Left ventricle myocardium inferior (tissue), 1 donor: ENCODE results near the gene NCOA7. TPM values are rescaled to one million over a fixed set of nuclear protein-coding genes. Genes with fewer than 3 reads are reported as not detected.
A peak's percentile ranks its signal among the peaks of the same experiment; 100 is the strongest.

Source experiments
- DNase-seq: peaks from one replicate; pipeline ENCODE4 v3.0.0-alpha.2; 2020
- H3K27ac ChIP-seq: fragments of 200-600 bp; replicated peaks from 2 replicates; pipeline ENCODE4 v1.8.0; 2021
- H3K27me3 ChIP-seq: fragments of 200-600 bp; 2 replicates; pipeline ENCODE4 v1.8.0; 2021; ENCODE audit warnings: low read depth
- H3K36me3 ChIP-seq: fragments of 200-600 bp; 2 replicates; pipeline ENCODE4 v1.8.0; 2021
- H3K4me1 ChIP-seq: fragments of 200-600 bp; 2 replicates; pipeline ENCODE4 v1.8.0; 2021
- H3K4me3 ChIP-seq: fragments of 200-600 bp; 2 replicates; pipeline ENCODE4 v1.8.0; 2021; ENCODE audit warnings: mild to moderate bottlenecking, moderate library complexity
- H3K9me3 ChIP-seq: fragments of 200-600 bp; replicated peaks from 2 replicates; pipeline ENCODE4 v1.8.0; 2021
- intact Hi-C: fragments of 100-400 bp; cut with micrococcal nuclease; formaldehyde crosslinking; loops from one replicate; pipeline ENCODE4 v1.11.0; 2022
- total RNA-seq: library from RNA; stranded (reverse); fragmentation: NEBNext Ultra II Directional; extraction: Animal tissue kit (Norgen Biotek cat#: 25700); gene quantifications from one replicate; pipeline ENCODE4 v1.2.1, GENCODE V29; 2021
- TF ChIP-seq, protein P1 (sequence below): fragments of 200-600 bp; IDR thresholded peaks from 2 replicates; pipeline ENCODE4 v1.8.0; 2021; ENCODE audit warnings: antibody characterized with exemption, mild to moderate bottlenecking, borderline replicate concordance
- donor health status: DM: no; HTN: yes; CAD: no; lungs with severe emphysema.

Gene NCOA7
- total RNA-seq, 1 donor from 2014 or later, result 10.3 TPM

- peak overlapping the region; percentile 79 for H3K4me3 ChIP-seq
- H3K4me1 ChIP-seq, result peaks cover 46% of the 10 kb centered on the region
- TF ChIP-seq, protein P1, sequence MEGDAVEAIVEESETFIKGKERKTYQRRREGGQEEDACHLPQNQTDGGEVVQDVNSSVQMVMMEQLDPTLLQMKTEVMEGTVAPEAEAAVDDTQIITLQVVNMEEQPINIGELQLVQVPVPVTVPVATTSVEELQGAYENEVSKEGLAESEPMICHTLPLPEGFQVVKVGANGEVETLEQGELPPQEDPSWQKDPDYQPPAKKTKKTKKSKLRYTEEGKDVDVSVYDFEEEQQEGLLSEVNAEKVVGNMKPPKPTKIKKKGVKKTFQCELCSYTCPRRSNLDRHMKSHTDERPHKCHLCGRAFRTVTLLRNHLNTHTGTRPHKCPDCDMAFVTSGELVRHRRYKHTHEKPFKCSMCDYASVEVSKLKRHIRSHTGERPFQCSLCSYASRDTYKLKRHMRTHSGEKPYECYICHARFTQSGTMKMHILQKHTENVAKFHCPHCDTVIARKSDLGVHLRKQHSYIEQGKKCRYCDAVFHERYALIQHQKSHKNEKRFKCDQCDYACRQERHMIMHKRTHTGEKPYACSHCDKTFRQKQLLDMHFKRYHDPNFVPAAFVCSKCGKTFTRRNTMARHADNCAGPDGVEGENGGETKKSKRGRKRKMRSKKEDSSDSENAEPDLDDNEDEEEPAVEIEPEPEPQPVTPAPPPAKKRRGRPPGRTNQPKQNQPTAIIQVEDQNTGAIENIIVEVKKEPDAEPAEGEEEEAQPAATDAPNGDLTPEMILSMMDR, result no peak
- no peak for DNase-seq
- intact Hi-C loops, result no loop called here
- H3K27ac ChIP-seq, result peak overlapping the region; percentile 95
- no peaks in the 10 kb centered on the region for H3K9me3 ChIP-seq
- no peaks in the 10 kb centered on the region for H3K36me3 ChIP-seq
- peaks cover 15% of the 10 kb centered on the region for H3K27me3 ChIP-seq
Observed at GRCh38 chr6:125748406-125749172, 42.2 kb upstream of the NCOA7 start.

- TF ChIP-seq, protein P1, result peak; percentile 31
- peaks cover 48% of the 10 kb centered on the region for H3K4me1 ChIP-seq
- H3K27ac ChIP-seq, result peak within 1 kb of the TSS; percentile 95
- DNase-seq, result peak; percentile 96
- H3K27me3 ChIP-seq, result peaks cover 15% of the 10 kb centered on the region
- H3K4me3 ChIP-seq, result peak within 1 kb of the TSS; percentile 79
- intact Hi-C loops, result no loop called here
- H3K9me3 ChIP-seq, result no peaks in the 10 kb centered on the region
- no peaks in the 10 kb centered on the region for H3K36me3 ChIP-seq
Observed at GRCh38 chr6:125749173-125749864, 41.4 kb upstream of the NCOA7 start, which contains the start of gene HEY2. Gene HEY2, plus strand, starts transcription at chr6:125749632. Its CDS starts 145 bp downstream, at chr6:125749777.

DNA sequence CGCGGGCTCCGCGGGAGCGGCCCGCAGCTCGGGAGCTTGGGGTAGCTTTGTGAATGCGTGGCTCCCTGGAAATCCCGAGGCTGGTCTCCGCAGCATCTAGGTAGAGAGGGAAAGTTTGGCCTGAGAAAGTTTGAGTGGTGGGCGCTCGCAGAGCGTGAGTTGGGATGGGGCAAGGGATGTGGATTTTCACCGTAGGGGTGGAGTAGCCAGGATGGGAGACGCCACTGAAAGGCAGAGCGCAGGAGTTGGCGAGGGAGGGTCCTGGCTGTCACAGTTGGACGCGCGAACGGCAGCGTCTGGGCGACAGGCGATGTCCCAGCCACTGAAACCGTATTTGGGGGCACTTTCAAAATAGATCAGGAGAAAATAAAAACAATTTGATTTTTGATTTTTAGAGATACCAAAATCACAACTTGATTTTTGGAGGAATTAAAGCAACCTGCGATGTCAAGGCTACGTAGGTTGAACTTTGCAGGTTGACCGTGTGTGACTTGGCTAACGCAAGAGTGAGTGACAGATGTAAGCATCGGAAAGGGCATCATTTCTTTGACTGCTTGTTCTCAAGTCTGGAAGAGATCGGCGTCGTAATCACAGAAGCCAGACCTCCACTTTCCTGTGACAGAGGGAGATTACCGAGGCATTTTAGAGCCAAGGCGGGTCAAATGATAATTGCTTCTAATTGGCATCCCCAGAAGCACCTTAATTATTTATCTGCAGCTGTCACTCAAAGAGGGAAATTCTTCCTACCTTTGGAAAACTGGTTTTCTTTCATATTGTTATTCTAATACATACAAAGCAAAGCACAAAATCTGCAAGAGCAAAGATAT, 40.7 kb upstream of the NCOA7 start:
- intact Hi-C loops, result loop anchor here (5.0 kb wide), 1 partner anchor 438 kb away; no protein-coding TSS in a partner anchor
- peaks cover 52% of the 10 kb centered on the region for H3K4me1 ChIP-seq
- peak overlapping the region; percentile 95 for H3K27ac ChIP-seq
- peak; percentile 40 for DNase-seq
- peaks cover 6% of the 10 kb centered on the region for H3K36me3 ChIP-seq
- H3K4me3 ChIP-seq, result peak overlapping the region; percentile 79
- TF ChIP-seq, protein P1, result no peak
- H3K9me3 ChIP-seq, result no peaks in the 10 kb centered on the region
- peaks cover 15% of the 10 kb centered on the region for H3K27me3 ChIP-seq

- intact Hi-C loops, result loop anchor here (5.0 kb wide), 1 partner anchor 439 kb away; no protein-coding TSS in a partner anchor
- Histone ChIP-seq H3K36me3 (peaks cover 13% of the 10 kb centered on the region), H3K27ac (peak overlapping the region; percentile 95), H3K27me3 (peaks cover 15% of the 10 kb centered on the region), H3K4me1 (peaks cover 53% of the 10 kb centered on the region), H3K9me3 (no peaks in the 10 kb centered on the region), H3K4me3 (peak overlapping the region; percentile 79)
- TF ChIP-seq, protein P1, result no peak
- no peak for DNase-seq
Observed at GRCh38 chr6:125750692-125751333, 39.9 kb upstream of the NCOA7 start.
